Adrenal gland (tissue), 12 donors: ENCODE results near the gene PRRG1. TPM values are rescaled to one million over a fixed set of nuclear protein-coding genes. Genes with fewer than 3 reads are reported as not detected.

Experiments used
- DNase-seq, 7 donors: peaks; one replicate each; pipeline ENCODE4 v3.0.0-alpha.2; 2019 to 2020
- H3K27ac ChIP-seq, 5 donors: fragments of 200-600 bp; sonication (generic) in 4 of 5; 1 replicate in 3 of 5; 2 replicates in 2 of 5; pipeline versions ENCODE4 v1.5.1 to v1.8.0; 2016 to 2020; ENCODE audit warnings: mild to moderate bottlenecking in 1 of 5
- H3K27me3 ChIP-seq: fragments of 200-600 bp; 2 replicates; pipeline ENCODE4 v1.8.0; 2021
- H3K36me3 ChIP-seq, 2 donors: fragments of 200-600 bp; replicated peaks in 1 of 2; 1 replicate in 1 of 2; 2 replicates in 1 of 2; pipeline versions ENCODE4 v1.5.1 to v1.8.0; 2018 to 2022
- H3K4me1 ChIP-seq, 2 donors: fragments of 200-600 bp; replicated peaks in 1 of 2; 1 replicate in 1 of 2; 2 replicates in 1 of 2; pipeline versions ENCODE4 v1.5.1 to v1.8.0; 2018 to 2021
- H3K4me3 ChIP-seq, 4 donors: fragments of 200-600 bp; sonication (generic) in 3 of 4; one replicate each; pipeline ENCODE4 v1.5.1; 2016 to 2018
- H3K9me3 ChIP-seq, 3 donors: fragments of 200-600 bp; sonication (generic) in 1 of 3; replicated peaks in 1 of 3; 1 replicate in 2 of 3; 2 replicates in 1 of 3; pipeline versions ENCODE4 v1.5.1 to v1.8.0; 2016 to 2021
- CTCF ChIP-seq, 6 experiments: fragments of 450-650 bp in 4 of 6; fragments of 200-600 bp in 2 of 6; sonication (generic) in 1 of 6; IDR thresholded peaks; 1 replicate in 5 of 6; 2 replicates in 1 of 6; pipeline versions ENCODE4 v1.5.1 to v1.8.0; 2016 to 2021; ENCODE audit warnings: antibody characterized with exemption in 6 of 6, mild to moderate bottlenecking in 2 of 6, moderate library complexity in 1 of 6
- POLR2A ChIP-seq, 2 donors: fragments of 450-650 bp; IDR thresholded peaks; one replicate each; pipeline ENCODE4 v1.6.1; 2017; ENCODE audit warnings: antibody characterized with exemption in 2 of 2, mild to moderate bottlenecking in 2 of 2, moderate library complexity in 1 of 2
- WGBS, 4 donors: extraction: QIAGEN DNeasy Blood & Tissue Kit in 2 of 4; methylation state at CpG; one replicate each; pipeline versions ENCODE4 v1.1.5 to v1.1.7; 2013 to 2017; 5-methylcytosine and 5-hydroxymethylcytosine counted together
- intact Hi-C, 2 donors: fragments of 100-400 bp; cut with DNase I; formaldehyde crosslinking; loops; one replicate each; pipeline versions ENCODE4 v1.14.1 to v1.15.0; 2022 to 2023
- polyA plus RNA-seq, 3 donors: library from polyadenylated mRNA; stranded (reverse); fragments of 200-250 nt in 2 of 3; fragments of 350-450 nt in 1 of 3; fragmentation: Illumina TruSeq in 1 of 3; extraction: RNeasy Lipid Tissue Mini Kit (QIAGEN cat#74804) in 1 of 3; gene quantifications; one replicate each; pipeline ENCODE4 v1.2.3, GENCODE V29; 2013 to 2014
- total RNA-seq, 9 donors: library from RNA; depleted of rRNA in 4 of 9; stranded (reverse); fragments of >200 nt in 4 of 9; fragments of 120-200 nt in 1 of 9; fragmentation: NEBNext Ultra II Directional in 1 of 9; extraction: Animal tissue kit (Norgen Biotek cat#: 25700) in 1 of 9; gene quantifications; one replicate each; pipeline versions ENCODE4 v1.1.0 to v1.2.4, GENCODE V29; 2013 to 2023
- donor health status: healthy with polysubstance abuse.
- donor health status: Bipolar disorder and iron deficiency.
- donor health status: DM: yes; HTN: yes; CAD: no.
- donor health status: DM: no; HTN: no; CAD: no.
- donor health status: DM: no; HTN: no; CAD: no.
- donor health status: DM: yes; HTN: yes; CAD: no.

Gene PRRG1
- total and polyA plus RNA-seq, 12 donors = 2.4 to 23.8 (median 10.1) TPM

DNA sequence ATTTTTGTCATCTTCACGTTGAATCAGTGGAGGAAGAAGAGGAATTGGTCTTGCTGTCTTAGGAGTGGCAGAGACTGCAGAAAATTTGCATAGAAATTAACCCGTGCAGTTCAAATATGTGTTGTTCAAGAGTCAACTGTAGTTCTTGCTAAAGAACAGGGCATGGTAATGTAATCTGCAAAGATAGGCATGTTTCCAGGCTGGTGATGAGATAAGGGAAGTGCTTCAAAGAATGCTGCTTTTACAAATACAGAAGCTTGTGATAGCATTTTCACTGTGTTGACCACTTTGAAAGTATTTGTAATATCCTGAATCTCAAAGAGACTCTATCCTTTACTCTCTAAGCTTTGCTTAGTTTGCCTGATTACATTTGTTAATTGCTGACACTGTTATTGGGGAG lies 60.1 kb downstream of the PRRG1 start:
- DNase-seq = peak in 1 of 7 donors; percentile 3
- TF ChIP-seq CTCF (IDR thresholded peaks at IDR 0.05) (no peak), POLR2A (IDR thresholded peaks at IDR 0.05) (no peak)
- intact Hi-C loops = no loop called here

DNA sequence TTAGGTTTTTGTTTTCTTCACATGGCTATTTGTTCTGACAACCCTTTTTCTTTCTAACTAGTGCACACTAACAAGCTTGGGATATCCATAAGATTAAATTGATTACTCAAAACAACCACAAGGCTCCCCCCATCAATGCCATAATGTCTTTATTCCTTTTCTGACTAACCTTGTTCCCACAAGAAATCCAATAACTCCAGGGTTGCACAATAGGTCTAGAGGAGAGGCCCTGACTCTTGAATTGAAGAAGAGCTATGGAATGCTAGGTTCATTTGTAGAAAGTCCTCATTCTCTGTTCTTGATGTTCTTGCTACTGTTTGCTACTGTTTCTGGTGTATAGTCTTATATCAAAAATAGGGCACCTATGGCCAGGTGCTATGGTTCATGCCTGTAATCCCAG lies 71.0 kb downstream of the PRRG1 start:
- Histone ChIP-seq H3K27me3 (no peaks in the 10 kb centered on the region), H3K27ac (no peak overlapping the region), H3K9me3 (no peaks in the 10 kb centered on the region), H3K4me3 (no peak overlapping the region), H3K4me1 (no peaks in the 10 kb centered on the region), H3K36me3 (no peaks in the 10 kb centered on the region)
- TF ChIP-seq CTCF (IDR thresholded peaks at IDR 0.05) (no peak), POLR2A (IDR thresholded peaks at IDR 0.05) (no peak)
- intact Hi-C loops = no loop called here
- DNase-seq = no peak

More for the DNA sequence above, 60.1 kb downstream of the PRRG1 start:
- Histone ChIP-seq H3K4me1 (peaks cover 0 to 8% of the 10 kb centered on the region in 2 donors), H3K27ac (no peak overlapping the region), H3K27me3 (no peaks in the 10 kb centered on the region), H3K36me3 (no peaks in the 10 kb centered on the region), H3K4me3 (no peak overlapping the region), H3K9me3 (no peaks in the 10 kb centered on the region)
- 32 to 51% (median 40%) methylated on average over 2 of the region's 2 CpGs for WGBS, 4 donors

DNA sequence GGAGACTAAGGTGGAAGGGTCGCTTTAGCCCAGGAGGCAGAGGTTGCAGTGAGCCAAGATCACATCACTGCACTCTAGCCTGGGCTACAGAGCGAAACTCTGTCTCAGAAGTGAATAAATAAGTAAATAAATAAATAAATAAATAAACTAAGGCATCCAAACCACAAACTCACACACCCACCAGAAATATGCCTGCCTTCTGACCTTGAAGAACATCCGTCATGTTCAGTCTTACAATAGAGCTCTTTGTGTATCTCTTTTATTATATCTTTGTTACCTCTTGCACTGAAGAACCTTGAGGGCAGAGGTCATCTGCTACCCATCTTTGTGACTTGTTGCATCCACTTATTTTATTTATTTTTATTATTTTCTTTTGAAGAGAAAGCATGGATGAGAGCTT lies 71.6 kb downstream of the PRRG1 start:
- H3K4me1 ChIP-seq = no peaks in the 10 kb centered on the region
- no peak for TF ChIP-seq CTCF (IDR thresholded peaks at IDR 0.05)
- no peak for TF ChIP-seq POLR2A (IDR thresholded peaks at IDR 0.05)
- no peaks in the 10 kb centered on the region for H3K36me3 ChIP-seq
- H3K27me3 ChIP-seq = no peaks in the 10 kb centered on the region
- no peak overlapping the region for H3K4me3 ChIP-seq
- no peak overlapping the region for H3K27ac ChIP-seq
- intact Hi-C loops = no loop called here
- DNase-seq = no peak
- no peaks in the 10 kb centered on the region for H3K9me3 ChIP-seq
- WGBS, 4 donors = 73 to 93% (median 83%) methylated on average over 3 of the region's 3 CpGs

GRCh38 chrX:37424000-37424429 lies 74.9 kb downstream of the PRRG1 start:
- Histone ChIP-seq H3K4me3 (no peak overlapping the region), H3K27me3 (no peaks in the 10 kb centered on the region), H3K27ac (no peak overlapping the region), H3K9me3 (no peaks in the 10 kb centered on the region), H3K4me1 (no peaks in the 10 kb centered on the region), H3K36me3 (no peaks in the 10 kb centered on the region)
- no peak for DNase-seq
- intact Hi-C loops = no loop called here
- TF ChIP-seq CTCF (IDR thresholded peaks at IDR 0.05) = no peak
